A549 (cell line): ENCODE measurements around the gene ZNF419.
"Not testable (repeated sequence)": the region's sequence is repeated elsewhere in the genome, so short reads cannot be mapped to it uniquely, and the experiment has no call there.

Source experiments
- CTCF ChIP-seq: fragments of >200 bp; sonication (Bioruptor Twin); formaldehyde crosslinking; IDR thresholded peaks from 3 replicates; pipeline ENCODE4 v1.5.1; 2016
- POLR2A ChIP-seq: IDR thresholded peaks from 2 replicates; pipeline ENCODE4 v1.6.1; 2012; ENCODE audit warnings: mild to moderate bottlenecking, low read length

DNA sequence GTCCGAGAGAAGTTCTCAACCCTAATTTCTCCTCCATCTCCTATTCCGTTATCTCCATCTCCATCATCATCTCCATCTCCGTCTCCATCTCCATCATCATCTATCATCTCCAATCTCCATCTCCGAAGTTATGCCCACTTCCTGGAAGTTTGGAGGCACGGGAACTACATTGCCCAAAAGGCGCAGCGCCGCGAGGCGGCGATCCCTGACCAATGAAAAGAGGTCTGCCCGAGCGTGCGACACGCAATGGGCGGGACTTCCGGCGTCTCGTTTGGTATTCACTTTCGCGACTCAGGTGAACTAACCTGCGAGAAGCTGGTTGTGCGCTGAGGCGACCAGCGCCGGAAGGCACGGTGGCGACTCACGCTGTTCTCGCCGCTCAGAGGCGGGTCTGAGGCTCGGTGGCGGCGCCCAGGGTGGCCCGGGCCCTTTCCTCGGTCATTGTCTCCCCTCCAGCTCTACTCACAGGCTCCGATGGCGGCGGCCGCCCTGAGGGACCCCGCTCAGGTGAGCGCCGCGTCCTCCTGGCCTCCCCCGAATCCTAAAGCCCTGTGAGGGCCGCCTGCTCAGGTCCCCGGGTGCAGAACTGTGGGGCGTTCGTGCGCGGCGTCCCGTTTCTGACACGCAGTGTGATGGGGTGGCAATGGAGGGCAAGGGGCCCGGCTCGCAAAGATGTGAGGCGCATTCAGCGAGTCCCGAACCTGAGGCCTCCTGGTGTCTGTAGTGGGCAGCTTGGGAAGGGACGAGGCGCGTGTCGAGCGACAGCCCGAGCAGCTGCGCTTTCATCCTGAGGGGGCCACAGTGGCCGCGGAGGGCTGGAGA is at the start of gene ZNF419:
- not testable (repeated sequence) for TF ChIP-seq CTCF
- peak; percentile 45 for TF ChIP-seq POLR2A
